Osteoblast (primary cell): ENCODE results near the gene CBLC. TPM values are rescaled to one million over a fixed set of nuclear protein-coding genes. Genes with fewer than 3 reads are reported as not detected.

Source experiments
- DNase-seq: peaks from one replicate; pipeline ENCODE4 v3.0.0; 2011; ENCODE audit warnings: low spot score, mixed read lengths; ENCODE audit not compliant: insufficient read length; ENCODE audit errors: missing footprints
- H2AFZ ChIP-seq: 2 replicates; pipeline ENCODE4 v1.6.0; 2011; ENCODE audit warnings: mild to moderate bottlenecking, low read length
- H3K27ac ChIP-seq: 2 replicates; pipeline ENCODE4 v1.5.1; 2011; ENCODE audit warnings: mild to moderate bottlenecking, low read depth, low read length, moderate library complexity
- H3K27me3 ChIP-seq: 2 replicates; pipeline ENCODE4 v1.6.0; 2012; ENCODE audit warnings: mild to moderate bottlenecking, control low read depth, inconsistent platforms, low read length, moderate library complexity; ENCODE audit not compliant: insufficient read depth
- H3K36me3 ChIP-seq: 2 replicates; pipeline ENCODE4 v1.5.1; 2011; ENCODE audit warnings: mild to moderate bottlenecking, low read length, control low read depth, moderate library complexity; ENCODE audit not compliant: insufficient read depth
- H3K4me1 ChIP-seq: 2 replicates; pipeline ENCODE4 v1.5.1; 2011; ENCODE audit warnings: mild to moderate bottlenecking, low read length, control low read depth, moderate library complexity; ENCODE audit not compliant: insufficient read depth
- H3K4me2 ChIP-seq: 2 replicates; pipeline ENCODE4 v1.6.0; 2011; ENCODE audit warnings: mild to moderate bottlenecking, low read length; ENCODE audit not compliant: insufficient read depth
- H3K4me3 ChIP-seq: fragments of 200-600 bp; sonication (generic); 3 replicates; pipeline ENCODE4 v1.5.1; 2012; ENCODE audit warnings: mild to moderate bottlenecking, low read length, inconsistent platforms; ENCODE audit not compliant: insufficient read depth
- H3K79me2 ChIP-seq: 2 replicates; pipeline ENCODE4 v1.6.0; 2012; ENCODE audit warnings: mild to moderate bottlenecking, low read length, control low read depth, inconsistent platforms; ENCODE audit not compliant: insufficient read depth
- H3K9me3 ChIP-seq: 2 replicates; pipeline ENCODE4 v1.5.1; 2011; ENCODE audit warnings: low read depth, low read length, control low read depth
- H4K20me1 ChIP-seq: 2 replicates; pipeline ENCODE4 v1.6.0; 2012; ENCODE audit warnings: mild to moderate bottlenecking, low read length, control low read depth; ENCODE audit not compliant: insufficient read depth
- CTCF ChIP-seq: IDR thresholded peaks from 2 replicates; pipeline ENCODE4 v1.5.1; 2011; ENCODE audit warnings: mild to moderate bottlenecking, low read depth, low read length, moderate library complexity; ENCODE audit errors: extremely low read depth
- total RNA-seq: library from RNA; depleted of rRNA; stranded (reverse); fragments of >200 nt; gene quantifications from 2 replicates; pipeline ENCODE4 v1.2.3, GENCODE V29; 2012

CBLC gene
- total RNA-seq, 1 donor = not detected

GRCh38 chr19:44752123-44752815 is 25.4 kb upstream of the CBLC start:
- DNase-seq = no peak
- H3K79me2 ChIP-seq = peaks cover 49% of the 10 kb centered on the region

GRCh38 chr19:44752816-44753625 is 24.7 kb upstream of the CBLC start:
- peak overlapping the region; percentile 61 for H3K4me3 ChIP-seq
- peak; percentile 99 for DNase-seq
- no peak overlapping the region for H2AFZ ChIP-seq
- no peaks in the 10 kb centered on the region for H3K27me3 ChIP-seq
- H3K9me3 ChIP-seq = no peaks in the 10 kb centered on the region
- H3K4me2 ChIP-seq = peak overlapping the region; percentile 91
- peaks cover 33% of the 10 kb centered on the region for H4K20me1 ChIP-seq
- peaks cover 54% of the 10 kb centered on the region for H3K36me3 ChIP-seq
- H3K4me1 ChIP-seq = peaks cover 65% of the 10 kb centered on the region
- H3K27ac ChIP-seq = peak overlapping the region; percentile 90
- peaks cover 49% of the 10 kb centered on the region for H3K79me2 ChIP-seq
- TF ChIP-seq CTCF = no peak

More at GRCh38 chr19:44752123-44752815, 25.4 kb upstream of the CBLC start:
- Histone ChIP-seq H3K4me3 (peak overlapping the region; percentile 48), H3K27ac (peak overlapping the region; percentile 90), H3K9me3 (no peaks in the 10 kb centered on the region), H4K20me1 (peaks cover 33% of the 10 kb centered on the region), H3K4me2 (peak overlapping the region; percentile 91), H3K27me3 (no peaks in the 10 kb centered on the region), H2AFZ (no peak overlapping the region), H3K4me1 (peaks cover 67% of the 10 kb centered on the region), H3K36me3 (peaks cover 48% of the 10 kb centered on the region)
- TF ChIP-seq CTCF = no peak

GRCh38 chr19:44753626-44753931 is 24.1 kb upstream of the CBLC start:
- peaks cover 38% of the 10 kb centered on the region for H4K20me1 ChIP-seq
- H3K36me3 ChIP-seq = peaks cover 60% of the 10 kb centered on the region
- H3K27me3 ChIP-seq = no peaks in the 10 kb centered on the region
- H3K4me2 ChIP-seq = peak overlapping the region; percentile 91
- H3K9me3 ChIP-seq = no peaks in the 10 kb centered on the region
- TF ChIP-seq CTCF = no peak
- no peak for DNase-seq
- peaks cover 49% of the 10 kb centered on the region for H3K79me2 ChIP-seq
- H3K4me1 ChIP-seq = peaks cover 63% of the 10 kb centered on the region
- H2AFZ ChIP-seq = no peak overlapping the region
- H3K27ac ChIP-seq = peak overlapping the region; percentile 90
- H3K4me3 ChIP-seq = peak overlapping the region; percentile 61
